ENCODE measurements around the gene FKBP5. TPM values are rescaled to one million over a fixed set of nuclear protein-coding genes. Genes with fewer than 3 reads are reported as not detected.
"Not testable (repeated sequence)": the region's sequence is repeated elsewhere in the genome, so short reads cannot be mapped to it uniquely, and the experiment has no call there.

The FKBP5 gene
- total and polyA plus RNA-seq, 2 of the 4 experiments (the other 2 are of a cell fraction): 6.8 to 7.0 TPM

DNA sequence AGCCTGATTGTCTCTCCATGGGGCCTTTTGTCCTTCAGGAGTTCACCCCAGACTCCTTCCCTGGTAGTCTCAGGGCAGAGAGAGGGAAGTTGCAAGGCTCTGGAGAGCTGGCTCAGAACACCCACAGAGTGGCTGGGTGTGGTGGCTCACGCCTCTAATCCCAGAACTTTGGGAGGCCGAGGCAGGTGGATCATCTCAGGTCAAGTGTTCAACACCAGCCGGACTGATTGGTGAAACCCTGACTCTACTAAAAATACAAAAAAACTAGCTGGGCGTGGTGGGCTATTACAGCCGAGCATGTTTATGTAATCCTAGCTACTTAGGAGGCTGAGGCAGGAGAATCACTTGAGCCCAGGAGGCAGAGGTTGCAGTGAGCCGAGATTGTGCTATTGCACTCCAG is 152.9 kb downstream of the FKBP5 start:
- H4K20me1 ChIP-seq (ENCODE audit: insufficient read depth, low read length); H3K79me1 ChIP-seq (ENCODE audit: low read depth in 1 of 2, low read length in 2 of 2); H3K27ac ChIP-seq (ENCODE audit: insufficient read depth, low read length); H2AK9ac ChIP-seq (replicated peaks; ENCODE audit: low read depth, low read length, poor library complexity); H4K5ac ChIP-seq (ENCODE audit: low read depth, low read length); H3K14ac ChIP-seq (replicated peaks; ENCODE audit: low read depth, low read length); H3K36me3 ChIP-seq (ENCODE audit: control insufficient read depth, insufficient read depth, low read length); POLR2A ChIA-PET (ENCODE audit: unreplicated experiment); H3K9me3 ChIP-seq (ENCODE audit: control insufficient read depth, insufficient read depth, low read length); H2BK15ac ChIP-seq (ENCODE audit: low read depth, low read length); H3K9ac ChIP-seq (ENCODE audit: low read depth, low read length); H3K56ac ChIP-seq (ENCODE audit: extremely low read depth, insufficient read depth, low read length); BruUV-seq (replicated peaks); H3K4me3 ChIP-seq (ENCODE audit: insufficient read depth, low read depth, low read length); H2AFZ ChIP-seq (replicated peaks; ENCODE audit: low read length, poor library complexity); H2AK5ac ChIP-seq (ENCODE audit: low read depth, low read length); H3K9me1 ChIP-seq (ENCODE audit: insufficient read depth, low read length); H2BK120ac ChIP-seq (ENCODE audit: low read depth, low read length); DNase-seq; H2BK5ac ChIP-seq (ENCODE audit: low read depth, low read length, poor library complexity, severe bottlenecking); H3K4ac ChIP-seq (ENCODE audit: low read depth, low read length); dilution Hi-C loops (cut with HindIII; ENCODE audit: low sequenced_read_pairs, unreplicated experiment); H3K18ac ChIP-seq (ENCODE audit: low read depth, low read length); H3K23ac ChIP-seq (ENCODE audit: low read depth, low read length); H4K91ac ChIP-seq (ENCODE audit: insufficient read depth, low read depth, low read length); H2BK20ac ChIP-seq (ENCODE audit: low read depth, low read length); H3K4me1 ChIP-seq (ENCODE audit: control insufficient read depth, insufficient read depth, low read length); intact Hi-C loops (cut with micrococcal nuclease); ATAC-seq (ENCODE audit: low read depth); H3K4me2 ChIP-seq (ENCODE audit: low read depth, low read length); H4K8ac ChIP-seq (ENCODE audit: low read depth in 2 of 2, low read length in 2 of 2): not testable (repeated sequence)
- CTCF ChIA-PET: interaction anchor here (1.3 kb wide), 1 partner anchor 16 kb away, joined by 3 read pairs; no protein-coding TSS in a partner anchor
- no CpG with 5 or more reads among the region's 6 CpGs for WGBS, 2 experiments (ENCODE audit: extremely low coverage in 2 of 2, insufficient read length in 1 of 2)
- in situ Hi-C loops (cut with MboI; ENCODE audit: low sequenced_read_pairs): loop anchor here (25.0 kb wide), 1 partner anchor 426 kb away; no protein-coding TSS in a partner anchor
- peaks cover 27% of the 10 kb centered on the region for H3K27me3 ChIP-seq (ENCODE audit: control insufficient read depth, insufficient read depth, low read length)
